Adrenal gland (tissue), 5 donors: ENCODE data around the gene SOD1.

ENCODE experiments used
- CTCF ChIP-seq, 6 experiments: fragments of 450-650 bp in 4 of 6; fragments of 200-600 bp in 2 of 6; sonication (generic) in 1 of 6; IDR thresholded peaks; 1 replicate in 5 of 6; 2 replicates in 1 of 6; pipeline versions ENCODE4 v1.5.1 to v1.8.0; 2016 to 2021; ENCODE audit warnings: antibody characterized with exemption in 6 of 6, mild to moderate bottlenecking in 2 of 6, moderate library complexity in 1 of 6
- POLR2A ChIP-seq, 2 donors: fragments of 450-650 bp; IDR thresholded peaks; one replicate each; pipeline ENCODE4 v1.6.1; 2017; ENCODE audit warnings: antibody characterized with exemption in 2 of 2, mild to moderate bottlenecking in 2 of 2, moderate library complexity in 1 of 2
- donor health status: DM: no; HTN: no; CAD: no.

- TF ChIP-seq CTCF (IDR thresholded peaks at IDR 0.05) (no peak), POLR2A (IDR thresholded peaks at IDR 0.05) (no peak)
These were observed 12.4 kb downstream of the SOD1 start for GRCh38 chr21:31671931-31672330.
